HG03469 (cell line): Measurements from ENCODE around the gene TFAP2C.

ENCODE experiments used
- ATAC-seq: cut with Tn5 transposase; IDR thresholded peaks from one replicate; pipeline ENCODE4 v1.9.1; 2021; ENCODE audit warnings: mild to moderate bottlenecking, moderate library complexity, moderate number of reproducible peaks; ENCODE audit not compliant: unreplicated experiment

TFAP2C gene

GRCh38 chr20:56628873-56629463 is at the start of gene TFAP2C:
Gene TFAP2C, plus strand, starts transcription at chr20:56629306. Its CDS starts 239 bp downstream, at chr20:56629545.
- ATAC-seq: no peak

GRCh38 chr20:56580226-56580625 is 48.9 kb upstream of the TFAP2C start:
- ATAC-seq: no peak

GRCh38 chr20:56581701-56582100 is 47.4 kb upstream of the TFAP2C start:
- ATAC-seq: no peak

GRCh38 chr20:56582542-56582941 is 46.6 kb upstream of the TFAP2C start:
- no peak for ATAC-seq

GRCh38 chr20:56584916-56585315 is 44.2 kb upstream of the TFAP2C start:
- no peak for ATAC-seq

GRCh38 chr20:56587307-56588041 is 41.6 kb upstream of the TFAP2C start:
- ATAC-seq: no peak

GRCh38 chr20:56588996-56589395 is 40.1 kb upstream of the TFAP2C start:
- ATAC-seq: no peak

- no peak for ATAC-seq
Observed at GRCh38 chr20:56589633-56590032, 39.5 kb upstream of the TFAP2C start.

- ATAC-seq: no peak
Observed at GRCh38 chr20:56590888-56591287, 38.2 kb upstream of the TFAP2C start.

GRCh38 chr20:56592211-56592610 is 36.9 kb upstream of the TFAP2C start:
- ATAC-seq: no peak

- ATAC-seq: no peak
Observed at GRCh38 chr20:56592817-56593216, 36.3 kb upstream of the TFAP2C start.

- ATAC-seq: no peak
Observed at GRCh38 chr20:56595746-56596475, 33.2 kb upstream of the TFAP2C start.

- ATAC-seq: no peak
Observed at GRCh38 chr20:56601166-56601565, 27.9 kb upstream of the TFAP2C start.

GRCh38 chr20:56604673-56605072 is 24.4 kb upstream of the TFAP2C start:
- no peak for ATAC-seq

- ATAC-seq: no peak
Observed at GRCh38 chr20:56605261-56605996, 23.7 kb upstream of the TFAP2C start.

GRCh38 chr20:56606174-56606945 is 22.7 kb upstream of the TFAP2C start:
- ATAC-seq: no peak

- no peak for ATAC-seq
Observed at GRCh38 chr20:56607061-56607704, 21.9 kb upstream of the TFAP2C start.

- no peak for ATAC-seq
Observed at GRCh38 chr20:56608376-56608775, 20.7 kb upstream of the TFAP2C start.

GRCh38 chr20:56609321-56609720 is 19.8 kb upstream of the TFAP2C start:
- no peak for ATAC-seq

- no peak for ATAC-seq
Observed at GRCh38 chr20:56610098-56610497, 19.0 kb upstream of the TFAP2C start.
